OCI-LY3 (cell line): ENCODE data around the gene SH3BGRL.
A peak's percentile ranks its signal among the peaks of the same experiment; 100 is the strongest.

ENCODE experiments used
- H2AFZ ChIP-seq: fragments of 200-600, 300-600 bp; shearing (Covaris generic); 2 replicates; pipeline ENCODE4 v1.6.0; 2014; ENCODE audit warnings: antibody characterized with exemption, low read depth, low read length
- H3K27ac ChIP-seq: fragments of 200-600, 300-600 bp; sonication (generic); 2 replicates; pipeline ENCODE4 v1.5.1; 2014; ENCODE audit warnings: mild to moderate bottlenecking, low read length, moderate library complexity, mixed read lengths
- H3K27me3 ChIP-seq: fragments of 200-600, 300-600 bp; sonication (generic); 2 replicates; pipeline ENCODE4 v1.6.1; 2014; ENCODE audit warnings: low read depth, low read length, mixed read lengths
- H3K36me3 ChIP-seq: fragments of 200-600, 300-600 bp; sonication (generic); replicated peaks from 2 replicates; pipeline ENCODE3; 2014; ENCODE audit warnings: low read depth, low read length, mixed read lengths
- H3K4me1 ChIP-seq: fragments of 300-600, 200-600 bp; sonication (generic); 2 replicates; pipeline ENCODE4 v1.6.1; 2014; ENCODE audit warnings: low read length, mixed read lengths
- H3K4me2 ChIP-seq: fragments of 200-600, 300-600 bp; sonication (generic); 2 replicates; pipeline ENCODE4 v1.6.1; 2014; ENCODE audit warnings: low read length, mixed read lengths
- H3K4me3 ChIP-seq: fragments of 300-600, 200-600 bp; sonication (generic); 2 replicates; pipeline ENCODE4 v1.5.1; 2014; ENCODE audit warnings: antibody characterized with exemption, mild to moderate bottlenecking, low read length, moderate library complexity
- H3K79me2 ChIP-seq: fragments of 300-600, 200-600 bp; shearing (Covaris generic); 2 replicates; pipeline ENCODE4 v1.6.1; 2014; ENCODE audit warnings: mild to moderate bottlenecking, low read length, mixed read lengths
- H3K9ac ChIP-seq: fragments of 300-600, 200-600 bp; shearing (Covaris generic); 2 replicates; pipeline ENCODE4 v1.6.0; 2014; ENCODE audit warnings: mild to moderate bottlenecking, low read length, moderate library complexity
- H3K9me3 ChIP-seq: fragments of 200-600, 300-600 bp; shearing (Covaris generic); 2 replicates; pipeline ENCODE4 v1.6.1; 2014; ENCODE audit warnings: low read length, mixed read lengths; ENCODE audit not compliant: insufficient read depth
- H4K20me1 ChIP-seq: fragments of 200-600, 300-600 bp; sonication (generic); 2 replicates; pipeline ENCODE4 v1.6.1; 2016; ENCODE audit warnings: low read length, mixed read lengths; ENCODE audit not compliant: insufficient read depth
- CTCF ChIP-seq: fragments of 200-600, 300-600 bp; sonication (generic); IDR thresholded peaks from 2 replicates; pipeline ENCODE4 v1.5.1; 2014; ENCODE audit warnings: antibody characterized with exemption, low read length, low read depth
- EZH2phosphoT487 ChIP-seq: fragments of 200-600 bp; shearing (Covaris generic); IDR thresholded peaks from 2 replicates; pipeline ENCODE4 v1.6.1; 2018; ENCODE audit warnings: antibody characterized with exemption, mixed run types, low read depth

Gene SH3BGRL

GRCh38 chrX:81301877-81302276 lies 100.0 kb downstream of the SH3BGRL start:
- Histone ChIP-seq H2AFZ (no peak overlapping the region), H3K9me3 (no peaks in the 10 kb centered on the region), H3K4me2 (no peak overlapping the region), H3K36me3 (no peaks in the 10 kb centered on the region), H4K20me1 (no peaks in the 10 kb centered on the region), H3K27ac (no peak overlapping the region), H3K79me2 (no peaks in the 10 kb centered on the region), H3K9ac (no peak overlapping the region), H3K4me3 (no peak overlapping the region), H3K27me3 (no peaks in the 10 kb centered on the region), H3K4me1 (peaks cover 23% of the 10 kb centered on the region)
- TF ChIP-seq CTCF, result no peak
- TF ChIP-seq EZH2phosphoT487, result no peak

- Histone ChIP-seq H3K4me3 (no peak overlapping the region), H3K36me3 (no peaks in the 10 kb centered on the region), H3K27ac (0 out of 2 replicates have a peak overlapping the region, but pooled peaks have one; percentile 46), H3K9me3 (no peaks in the 10 kb centered on the region), H3K9ac (no peak overlapping the region), H3K4me2 (no peak overlapping the region), H4K20me1 (no peaks in the 10 kb centered on the region), H2AFZ (no peak overlapping the region), H3K79me2 (no peaks in the 10 kb centered on the region), H3K27me3 (no peaks in the 10 kb centered on the region), H3K4me1 (peaks cover 23% of the 10 kb centered on the region)
- TF ChIP-seq CTCF (no peak), EZH2phosphoT487 (no peak)
Observed at GRCh38 chrX:81304563-81304962, 102.7 kb downstream of the SH3BGRL start.

- H3K9ac ChIP-seq, result no peak overlapping the region
- H3K27ac ChIP-seq, result no peak overlapping the region
- no peak overlapping the region for H3K4me2 ChIP-seq
- no peaks in the 10 kb centered on the region for H3K79me2 ChIP-seq
- no peaks in the 10 kb centered on the region for H3K9me3 ChIP-seq
- peaks cover 23% of the 10 kb centered on the region for H3K4me1 ChIP-seq
- no peak overlapping the region for H3K4me3 ChIP-seq
- no peaks in the 10 kb centered on the region for H3K27me3 ChIP-seq
- no peaks in the 10 kb centered on the region for H4K20me1 ChIP-seq
- TF ChIP-seq EZH2phosphoT487 (no peak), CTCF (no peak)
- H2AFZ ChIP-seq, result no peak overlapping the region
- no peaks in the 10 kb centered on the region for H3K36me3 ChIP-seq
Observed at GRCh38 chrX:81305240-81305639, 103.3 kb downstream of the SH3BGRL start.

GRCh38 chrX:81308086-81308829 lies 106.4 kb downstream of the SH3BGRL start:
- Histone ChIP-seq H3K36me3 (no peaks in the 10 kb centered on the region), H3K27ac (no peak overlapping the region), H3K27me3 (no peaks in the 10 kb centered on the region), H2AFZ (no peak overlapping the region), H3K4me1 (peaks cover 16% of the 10 kb centered on the region), H3K79me2 (no peaks in the 10 kb centered on the region), H3K4me2 (no peak overlapping the region), H3K4me3 (no peak overlapping the region), H3K9me3 (no peaks in the 10 kb centered on the region), H3K9ac (no peak overlapping the region), H4K20me1 (no peaks in the 10 kb centered on the region)
- TF ChIP-seq CTCF (no peak), EZH2phosphoT487 (no peak)
